GM23248 (cell line): ENCODE data around the gene CUX1. TPM values are rescaled to one million over a fixed set of nuclear protein-coding genes. Genes with fewer than 3 reads are reported as not detected.

Source experiments
- DNase-seq: peaks from one replicate; pipeline ENCODE4 v3.0.0-alpha.2; 2015
- H2AFZ ChIP-seq: fragments of 200-600 bp; sonication (generic); 2 replicates; pipeline ENCODE4 v1.6.1; 2016; ENCODE audit warnings: antibody characterized with exemption
- H3F3A ChIP-seq: fragments of 200-600 bp; sonication (generic); 2 replicates; pipeline ENCODE4 v1.6.1; 2016; ENCODE audit warnings: mild to moderate bottlenecking, antibody characterized with exemption, mixed run types; ENCODE audit not compliant: insufficient read depth
- H3K27ac ChIP-seq: fragments of 200-600 bp; sonication (generic); 2 replicates; pipeline ENCODE4 v1.5.1; 2016; ENCODE audit warnings: mild to moderate bottlenecking
- H3K27me3 ChIP-seq: fragments of 200-600 bp; sonication (generic); replicated peaks from 2 replicates; pipeline ENCODE4 v1.6.1; 2016; ENCODE audit warnings: mild to moderate bottlenecking; ENCODE audit not compliant: insufficient read depth
- H3K36me3 ChIP-seq: fragments of 200-600 bp; sonication (generic); 2 replicates; pipeline ENCODE4 v1.6.1; 2016; ENCODE audit warnings: low read depth, mild to moderate bottlenecking
- H3K4me1 ChIP-seq: fragments of 200-600 bp; sonication (generic); 2 replicates; pipeline ENCODE4 v1.6.1; 2016; ENCODE audit warnings: mild to moderate bottlenecking; ENCODE audit not compliant: insufficient read depth
- H3K4me2 ChIP-seq: fragments of 200-600 bp; sonication (generic); one replicate; pipeline ENCODE4 v1.6.1; 2016; ENCODE audit warnings: mild to moderate bottlenecking; ENCODE audit not compliant: unreplicated experiment
- H3K4me3 ChIP-seq: fragments of 200-600 bp; sonication (generic); 2 replicates; pipeline ENCODE4 v1.5.1; 2016; ENCODE audit warnings: mild to moderate bottlenecking
- H3K79me2 ChIP-seq: fragments of 200-600 bp; sonication (generic); 2 replicates; pipeline ENCODE4 v1.6.1; 2016; ENCODE audit warnings: mild to moderate bottlenecking; ENCODE audit not compliant: insufficient read depth
- H3K9ac ChIP-seq: fragments of 200-600 bp; sonication (generic); 2 replicates; pipeline ENCODE4 v1.6.1; 2016; ENCODE audit warnings: mild to moderate bottlenecking
- H3K9me2 ChIP-seq: fragments of 200-600 bp; sonication (generic); 2 replicates; pipeline ENCODE4 v1.6.1; 2016; ENCODE audit warnings: mixed run types, mild to moderate bottlenecking, moderate library complexity; ENCODE audit not compliant: insufficient read depth
- H3K9me3 ChIP-seq: fragments of 200-600 bp; sonication (generic); one replicate; pipeline ENCODE4 v1.6.1; 2017; ENCODE audit warnings: low read depth
- H4K20me1 ChIP-seq: fragments of 200-600 bp; sonication (generic); 2 replicates; pipeline ENCODE4 v1.6.0; 2016; ENCODE audit not compliant: insufficient read depth
- EZH2 ChIP-seq: fragments of 200-600 bp; sonication (generic); IDR thresholded peaks from 2 replicates; pipeline ENCODE4 v1.6.1; 2018; ENCODE audit warnings: antibody characterized with exemption, mild to moderate bottlenecking; ENCODE audit not compliant: insufficient read depth, poor library complexity, severe bottlenecking
- EZH2phosphoT487 ChIP-seq: fragments of 200-600 bp; sonication (generic); IDR thresholded peaks from 2 replicates; pipeline ENCODE4 v1.6.1; 2018; ENCODE audit warnings: antibody characterized with exemption, moderate library complexity, mild to moderate bottlenecking, low read depth; ENCODE audit not compliant: insufficient read depth
- WGBS, 2 experiments: methylation state at CpG; one replicate each; pipeline ENCODE4 v1.1.6; 2015 to 2017; ENCODE audit warnings: low lambda C conversion rate in 2 of 2, low coverage in 1 of 2; ENCODE audit errors: missing lambda C conversion rate in 2 of 2; 5-methylcytosine and 5-hydroxymethylcytosine counted together
- in situ Hi-C: fragments of 300-500 bp; cut with MboI; formaldehyde crosslinking; loops from 2 replicates; pipeline ENCODE4 v1.15.0; 2020
- polyA plus RNA-seq: library from polyadenylated mRNA; unstranded; fragments of >200 nt; fragmentation: Nextera tagmentation; extraction: Ambion mirVana; gene quantifications from 2 replicates; pipeline ENCODE4 v1.2.1, GENCODE V29; 2016
- total RNA-seq: library from RNA; depleted of rRNA; stranded (reverse); fragments of >200 nt; shearing (Covaris generic); gene quantifications from 2 replicates; pipeline ENCODE4 v1.2.3, GENCODE V29; 2014

CUX1 gene
- total and polyA plus RNA-seq, 2 experiments from 2014 or later: 30.2 to 34.9 TPM

DNA sequence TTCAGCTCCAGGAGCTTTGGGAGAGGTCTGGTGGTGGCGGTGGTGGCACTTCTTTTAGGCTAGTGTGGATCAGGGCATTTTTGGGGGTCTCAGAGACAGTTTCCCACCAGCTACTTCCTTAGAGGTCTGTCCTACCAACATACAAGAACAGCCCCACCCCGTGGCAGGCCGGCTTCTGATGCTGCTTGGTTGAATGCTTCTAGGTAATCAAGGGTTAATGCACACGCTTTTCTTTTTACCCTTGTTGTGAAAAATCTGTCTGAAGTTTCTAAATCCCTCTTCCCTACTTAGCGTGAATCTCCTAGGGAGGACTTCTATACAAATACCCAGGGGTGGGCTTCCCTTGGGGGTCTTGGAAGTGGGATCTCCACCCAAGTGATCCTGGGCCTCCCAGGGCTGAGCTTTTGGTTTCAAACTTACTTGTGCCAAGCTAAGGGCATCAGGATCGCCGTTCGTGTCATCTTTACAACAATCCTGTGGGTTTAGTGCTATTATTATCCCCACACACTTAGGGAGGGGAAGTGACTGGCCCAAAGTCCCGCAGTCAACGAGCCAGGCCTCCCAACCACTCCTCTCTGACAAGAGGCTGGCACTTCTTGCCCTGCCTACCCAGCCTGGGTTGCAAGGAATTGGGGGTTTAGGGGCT lies 471.0 kb downstream of the CUX1 start:
- Histone ChIP-seq H3K27ac (no peak overlapping the region), H3K79me2 (no peaks in the 10 kb centered on the region), H2AFZ (no peak overlapping the region), H3K9me2 (no peaks in the 10 kb centered on the region), H3K9me3 (no peaks in the 10 kb centered on the region), H3K4me3 (peak overlapping the region; percentile 82; the same call in 1 of the 2 replicates), H3K36me3 (no peaks in the 10 kb centered on the region), H3K4me1 (no peaks in the 10 kb centered on the region), H3F3A (no peaks in the 10 kb centered on the region), H3K4me2 (no peak overlapping the region), H4K20me1 (no peaks in the 10 kb centered on the region), H3K9ac (no peak overlapping the region), H3K27me3 (0 out of 2 replicates have a peak, but pooled peaks cover 3% of the 10 kb centered on the region)
- WGBS, 2 experiments: 24 to 25% methylated on average over 10 of the region's 10 CpGs
- peak; percentile 28 for DNase-seq
- in situ Hi-C loops: loop anchor here (10.0 kb wide), 1 partner anchor 106 kb away; the partner anchor contains the start of gene PRKRIP1
- TF ChIP-seq EZH2 (no peak), EZH2phosphoT487 (no peak)

DNA sequence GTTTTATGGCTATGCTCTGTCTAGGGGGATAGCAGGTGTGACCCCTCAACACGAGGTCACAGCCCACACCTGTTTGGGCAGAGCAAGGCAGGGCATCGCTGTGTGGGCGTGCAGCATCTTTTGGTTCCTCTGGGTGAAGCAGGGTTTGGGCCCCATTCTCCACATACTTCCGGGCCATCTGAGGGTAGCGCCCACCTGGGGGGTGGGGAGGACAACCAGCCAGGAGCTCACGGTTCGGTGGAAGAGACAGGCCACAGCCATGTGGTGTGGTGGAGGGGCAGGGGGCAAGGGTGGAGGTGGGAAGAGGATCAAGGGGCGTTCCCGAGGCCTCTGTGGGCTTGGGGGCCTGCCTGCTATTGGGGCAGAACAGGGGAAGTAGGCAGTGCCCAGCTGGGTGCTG lies 471.6 kb downstream of the CUX1 start:
- WGBS, 2 experiments: 62 to 67% methylated on average over 9 of the region's 9 CpGs
- no peaks in the 10 kb centered on the region for H3K9me3 ChIP-seq

GRCh38 chr7:102291056-102291915 lies 473.9 kb downstream of the CUX1 start:
- Histone ChIP-seq H3F3A (no peaks in the 10 kb centered on the region), H3K4me3 (no peak overlapping the region), H4K20me1 (no peaks in the 10 kb centered on the region), H3K27ac (no peak overlapping the region), H2AFZ (no peak overlapping the region), H3K27me3 (0 out of 2 replicates have a peak, but pooled peaks cover 9% of the 10 kb centered on the region), H3K9ac (no peak overlapping the region), H3K79me2 (no peaks in the 10 kb centered on the region), H3K4me1 (no peaks in the 10 kb centered on the region), H3K36me3 (no peaks in the 10 kb centered on the region), H3K9me2 (no peaks in the 10 kb centered on the region), H3K9me3 (no peaks in the 10 kb centered on the region), H3K4me2 (no peak overlapping the region)
- WGBS, 2 experiments: 53 to 59% methylated on average over 17 to 18 of the region's 18 CpGs
- DNase-seq: peak; percentile 13
- TF ChIP-seq EZH2 (no peak), EZH2phosphoT487 (no peak)
- in situ Hi-C loops: no loop called here

More for the DNA sequence above, 471.6 kb downstream of the CUX1 start:
- H4K20me1 ChIP-seq: no peaks in the 10 kb centered on the region
- in situ Hi-C loops: loop anchor here (10.0 kb wide), 1 partner anchor 106 kb away; the partner anchor contains the start of gene PRKRIP1
- H3F3A ChIP-seq: no peaks in the 10 kb centered on the region
- H3K79me2 ChIP-seq: no peaks in the 10 kb centered on the region
- H3K36me3 ChIP-seq: no peaks in the 10 kb centered on the region
- no peak overlapping the region for H3K4me2 ChIP-seq
- H3K27ac ChIP-seq: no peak overlapping the region
- H2AFZ ChIP-seq: no peak overlapping the region
- no peak overlapping the region for H3K4me3 ChIP-seq
- DNase-seq: no peak
- H3K4me1 ChIP-seq: no peaks in the 10 kb centered on the region
- 0 out of 2 replicates have a peak, but pooled peaks cover 9% of the 10 kb centered on the region for H3K27me3 ChIP-seq
- TF ChIP-seq EZH2 (no peak), EZH2phosphoT487 (no peak)
- H3K9ac ChIP-seq: no peak overlapping the region
- no peaks in the 10 kb centered on the region for H3K9me2 ChIP-seq

DNA sequence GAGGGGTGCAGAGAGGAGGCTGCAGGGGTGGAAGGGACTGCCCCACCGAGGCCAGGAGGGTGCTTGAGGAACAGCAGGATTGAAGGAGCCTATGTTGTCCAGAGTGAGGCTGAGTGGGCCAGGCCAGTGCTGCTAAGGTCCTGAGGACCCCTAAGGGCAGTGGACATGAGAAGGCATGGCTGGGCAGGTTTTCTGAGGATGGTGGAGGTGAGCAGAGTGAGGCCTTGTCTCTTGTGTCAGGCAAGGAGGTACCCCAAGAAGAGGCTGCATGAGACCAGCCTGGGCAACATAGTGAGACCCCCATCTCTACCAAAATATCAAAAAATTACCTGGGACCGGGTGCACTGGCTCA lies 474.5 kb downstream of the CUX1 start:
- no peaks in the 10 kb centered on the region for H3K4me1 ChIP-seq
- H4K20me1 ChIP-seq: no peaks in the 10 kb centered on the region
- 0 out of 2 replicates have a peak, but pooled peaks cover 9% of the 10 kb centered on the region for H3K27me3 ChIP-seq
- no peaks in the 10 kb centered on the region for H3K9me3 ChIP-seq
- TF ChIP-seq EZH2phosphoT487: no peak
- TF ChIP-seq EZH2: no peak
- no peak overlapping the region for H3K4me2 ChIP-seq
- H3K36me3 ChIP-seq: no peaks in the 10 kb centered on the region
- 80 to 90% methylated on average over 2 of the region's 2 CpGs for WGBS, 2 experiments
- H3K4me3 ChIP-seq: no peak overlapping the region
- H3K79me2 ChIP-seq: no peaks in the 10 kb centered on the region
- in situ Hi-C loops: no loop called here
- H3K9ac ChIP-seq: no peak overlapping the region
- DNase-seq: no peak
- no peaks in the 10 kb centered on the region for H3K9me2 ChIP-seq
- no peak overlapping the region for H2AFZ ChIP-seq
- H3F3A ChIP-seq: no peaks in the 10 kb centered on the region
- H3K27ac ChIP-seq: no peak overlapping the region
